Tibial nerve (tissue), 4 donors: ENCODE data around the gene JUND.

ENCODE experiments used
- CTCF ChIP-seq, 5 experiments: fragments of 200-600 bp in 3 of 5; fragments of 450-650 bp in 2 of 5; sonication (generic) in 3 of 5; IDR thresholded peaks; one replicate each; pipeline ENCODE4 v1.5.1; 2016 to 2019; ENCODE audit warnings: antibody characterized with exemption in 5 of 5, mild to moderate bottlenecking in 3 of 5, moderate library complexity in 2 of 5
- EP300 ChIP-seq, 2 donors: sonication (generic); formaldehyde crosslinking; IDR thresholded peaks; one replicate each; pipeline ENCODE4 v1.6.1; 2017; ENCODE audit warnings: antibody characterized with exemption in 2 of 2, mild to moderate bottlenecking in 1 of 2
- POLR2A ChIP-seq, 2 donors: fragments of 450-650 bp; IDR thresholded peaks; one replicate each; pipeline ENCODE4 v1.6.1; 2017; ENCODE audit warnings: antibody characterized with exemption in 2 of 2, mild to moderate bottlenecking in 2 of 2, moderate library complexity in 2 of 2

DNA sequence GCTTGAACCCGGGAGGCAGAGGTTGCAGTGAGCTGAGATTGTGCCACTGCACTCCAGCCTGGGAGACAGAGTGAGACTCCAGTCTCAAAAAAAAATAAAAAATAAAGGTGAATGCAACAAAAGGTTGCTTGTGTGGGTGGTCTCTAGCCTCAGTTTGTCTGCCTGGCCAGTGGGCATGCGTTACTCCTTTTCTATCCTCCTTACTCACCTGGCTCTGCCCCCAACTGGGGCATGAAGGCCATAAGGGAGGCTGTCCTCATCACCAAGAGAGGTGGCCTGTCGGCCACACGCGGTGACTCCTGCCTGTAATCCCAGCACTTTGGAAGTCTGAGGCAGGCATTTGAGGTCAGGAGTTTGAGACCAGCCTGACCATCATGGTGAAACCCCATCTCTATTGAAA lies 1.9 kb upstream of the JUND start:
- TF ChIP-seq CTCF (IDR thresholded peaks at IDR 0.05) = no peak
- no peak for TF ChIP-seq POLR2A (IDR thresholded peaks at IDR 0.05)
- TF ChIP-seq EP300 (IDR thresholded peaks at IDR 0.05) = no peak
